Epidermal melanocyte (primary cell): ENCODE results near the gene ERI3.

ENCODE experiments used
- DNase-seq: peaks from one replicate; pipeline ENCODE4 v3.0.0; 2011; ENCODE audit warnings: low spot score; ENCODE audit not compliant: insufficient read length

Gene ERI3

GRCh38 chr1:44351289-44351688 is 3.8 kb downstream of the ERI3 start:
- DNase-seq = no peak

GRCh38 chr1:44348061-44348485 is 7.0 kb downstream of the ERI3 start:
- no peak for DNase-seq

DNA sequence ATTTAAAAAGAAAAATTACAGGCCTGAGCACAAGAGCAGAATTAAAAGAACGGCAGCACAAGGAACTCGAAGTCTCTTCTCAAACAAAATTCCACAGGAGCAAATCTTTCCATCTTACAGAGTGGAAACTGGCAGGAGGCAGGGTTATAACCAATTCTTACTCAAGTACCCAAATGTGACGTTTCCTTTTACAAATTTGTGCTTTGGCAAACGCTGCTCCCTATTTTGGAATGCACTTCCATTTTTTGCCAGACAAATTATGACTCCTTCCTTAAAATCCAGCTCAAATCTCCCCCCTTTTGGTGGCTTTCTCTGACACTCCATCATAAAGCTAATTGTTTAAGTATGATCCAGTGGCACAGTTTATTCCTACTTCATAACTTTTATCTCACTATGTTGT is 7.8 kb downstream of the ERI3 start:
- DNase-seq = no peak

GRCh38 chr1:44346878-44347277 is 8.2 kb downstream of the ERI3 start:
- no peak for DNase-seq

GRCh38 chr1:44346184-44346583 is 8.9 kb downstream of the ERI3 start:
- no peak for DNase-seq

- no peak for DNase-seq
These were observed 9.8 kb downstream of the ERI3 start for GRCh38 chr1:44345187-44345775.

DNA sequence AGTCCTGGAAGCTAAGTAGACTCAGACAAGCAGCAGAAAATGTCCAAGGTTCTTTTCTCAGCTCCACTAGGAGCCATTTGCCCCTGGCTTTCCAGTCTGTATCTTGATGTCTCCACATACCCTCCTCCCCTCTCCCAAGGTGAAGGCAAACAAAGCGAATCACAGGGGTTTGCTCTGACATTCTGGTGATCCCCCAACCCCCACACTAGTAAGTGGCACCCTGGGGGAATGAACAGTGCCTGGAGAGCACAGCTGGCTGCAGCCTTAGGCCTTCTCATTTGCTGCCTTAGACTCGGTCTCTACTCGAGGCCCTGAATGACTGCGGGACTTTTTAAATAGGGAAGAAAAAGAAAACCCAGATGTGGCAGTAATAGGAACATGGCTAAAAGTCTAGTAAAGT is 15.3 kb downstream of the ERI3 start:
- no peak for DNase-seq

- no peak for DNase-seq
These were observed 16.9 kb downstream of the ERI3 start for GRCh38 chr1:44338136-44338535.

- no peak for DNase-seq
These were observed 18.4 kb downstream of the ERI3 start for GRCh38 chr1:44336668-44337067.

- no peak for DNase-seq
These were observed 20.1 kb downstream of the ERI3 start for GRCh38 chr1:44334968-44335367.

DNA sequence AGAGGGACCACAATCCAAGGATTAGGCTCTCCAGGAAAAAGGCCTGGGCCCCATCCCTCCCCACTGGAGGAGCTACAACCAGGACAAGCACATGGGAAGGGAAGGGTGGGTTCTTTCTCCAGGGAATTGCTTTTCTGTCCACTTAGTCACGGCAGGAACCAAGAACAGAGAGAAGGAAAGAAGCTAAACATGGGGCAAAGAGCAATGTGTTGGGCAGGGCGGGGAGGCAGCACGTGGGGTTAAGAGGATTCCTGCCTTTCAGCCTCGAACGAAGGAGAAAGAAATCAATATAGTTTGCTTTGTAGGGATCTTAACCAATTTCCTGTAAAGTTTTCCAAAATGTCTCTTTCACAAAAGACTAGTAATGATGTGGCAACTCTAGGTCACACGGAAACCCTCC is 21.7 kb downstream of the ERI3 start:
- no peak for DNase-seq

GRCh38 chr1:44332505-44332904 is 22.6 kb downstream of the ERI3 start:
- no peak for DNase-seq

DNA sequence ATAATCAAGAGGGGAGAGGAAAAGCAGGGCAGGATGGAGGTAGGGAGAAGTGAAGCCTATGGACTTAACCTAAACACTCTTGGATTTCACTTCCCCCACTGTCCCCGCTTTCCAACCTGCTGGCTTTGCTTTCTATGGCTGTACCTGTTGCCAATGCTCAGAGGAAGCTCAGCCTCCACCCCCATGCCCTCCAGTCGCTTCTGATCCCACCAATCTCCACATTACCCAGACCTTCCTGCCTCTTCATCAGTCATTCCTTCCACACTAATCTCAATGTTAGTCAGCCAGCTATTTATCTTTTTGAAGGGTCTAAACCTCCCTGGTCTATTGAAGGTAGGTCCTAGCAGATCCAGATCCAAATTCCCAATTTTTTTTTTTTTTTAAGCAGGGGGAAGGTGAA is 24.1 kb downstream of the ERI3 start:
- DNase-seq = no peak

GRCh38 chr1:44328671-44329416 is 26.2 kb downstream of the ERI3 start:
- DNase-seq = no peak

GRCh38 chr1:44327679-44328491 is 27.2 kb downstream of the ERI3 start:
- DNase-seq = peak; percentile 96

GRCh38 chr1:44326821-44327465 is 28.1 kb downstream of the ERI3 start:
- no peak for DNase-seq

- no peak for DNase-seq
These were observed 28.9 kb downstream of the ERI3 start for GRCh38 chr1:44326024-44326701.

GRCh38 chr1:44323947-44324346 is 31.1 kb downstream of the ERI3 start:
- no peak for DNase-seq

GRCh38 chr1:44322367-44322766 is 32.7 kb downstream of the ERI3 start:
- DNase-seq = no peak

- no peak for DNase-seq
These were observed 33.6 kb downstream of the ERI3 start for GRCh38 chr1:44321466-44321865.
